VCaP (cell line): Measurements from ENCODE around the gene RTP3.
A peak's percentile ranks its signal among the peaks of the same experiment; 100 is the strongest.
"Not testable (repeated sequence)": the region's sequence is repeated elsewhere in the genome, so short reads cannot be mapped to it uniquely, and the experiment has no call there.

Experiments used
- H3K27ac ChIP-seq: fragments of 450-650 bp; 2 replicates; pipeline ENCODE4 v1.5.1; 2017
- TF ChIP-seq, protein P1 (sequence below): fragments of 450-650 bp; conservative IDR thresholded peaks from 2 replicates; pipeline ENCODE4 v1.5.1; 2017; ENCODE audit warnings: mild to moderate bottlenecking, moderate library complexity

Gene RTP3

DNA sequence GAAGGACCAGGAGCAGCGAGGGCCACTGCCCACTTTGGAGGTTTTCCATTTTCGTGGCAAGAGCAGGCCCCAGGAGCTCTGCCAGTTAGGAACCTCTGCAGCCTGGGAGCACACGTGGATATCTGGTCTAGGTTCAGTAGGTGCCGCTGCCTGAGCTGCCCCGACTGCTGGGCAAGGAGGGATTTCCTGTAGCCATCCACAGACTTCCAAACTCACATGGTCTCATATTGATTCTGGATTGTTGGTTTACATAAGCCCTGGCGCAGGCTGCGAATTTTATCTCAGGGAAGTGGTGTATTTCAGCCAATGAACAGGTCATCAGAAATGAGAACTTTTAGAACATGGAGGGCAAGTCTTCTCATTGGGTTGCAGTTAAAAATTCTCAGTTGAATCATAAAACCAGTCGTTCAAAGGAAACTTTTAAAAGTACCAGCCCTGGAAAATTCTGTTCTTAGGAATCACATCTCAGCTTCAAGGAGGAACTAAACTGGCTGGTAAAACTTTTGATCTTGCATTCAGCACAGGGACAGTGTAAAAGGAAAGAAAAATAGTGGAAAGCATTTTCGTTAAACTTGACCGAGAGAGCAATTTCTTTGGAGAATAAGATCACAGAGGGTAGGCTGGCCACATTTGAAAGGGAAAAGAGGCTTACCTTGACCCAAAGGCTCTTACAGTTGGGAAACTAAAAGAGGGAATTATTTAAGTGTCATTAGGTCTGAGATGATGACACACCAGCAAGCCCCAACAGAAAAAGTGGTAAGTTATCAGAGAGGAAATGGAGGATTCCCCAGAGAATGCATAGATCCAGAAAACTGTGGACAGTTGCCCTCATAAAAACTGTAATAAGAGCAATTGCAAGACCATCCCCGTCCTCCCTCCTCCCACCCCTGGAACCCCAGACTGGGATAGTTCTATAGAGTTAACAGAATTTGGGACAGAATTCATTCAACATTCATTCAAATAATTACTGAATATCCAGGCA, 6.4 kb upstream of the RTP3 start:
- TF ChIP-seq, protein P1, sequence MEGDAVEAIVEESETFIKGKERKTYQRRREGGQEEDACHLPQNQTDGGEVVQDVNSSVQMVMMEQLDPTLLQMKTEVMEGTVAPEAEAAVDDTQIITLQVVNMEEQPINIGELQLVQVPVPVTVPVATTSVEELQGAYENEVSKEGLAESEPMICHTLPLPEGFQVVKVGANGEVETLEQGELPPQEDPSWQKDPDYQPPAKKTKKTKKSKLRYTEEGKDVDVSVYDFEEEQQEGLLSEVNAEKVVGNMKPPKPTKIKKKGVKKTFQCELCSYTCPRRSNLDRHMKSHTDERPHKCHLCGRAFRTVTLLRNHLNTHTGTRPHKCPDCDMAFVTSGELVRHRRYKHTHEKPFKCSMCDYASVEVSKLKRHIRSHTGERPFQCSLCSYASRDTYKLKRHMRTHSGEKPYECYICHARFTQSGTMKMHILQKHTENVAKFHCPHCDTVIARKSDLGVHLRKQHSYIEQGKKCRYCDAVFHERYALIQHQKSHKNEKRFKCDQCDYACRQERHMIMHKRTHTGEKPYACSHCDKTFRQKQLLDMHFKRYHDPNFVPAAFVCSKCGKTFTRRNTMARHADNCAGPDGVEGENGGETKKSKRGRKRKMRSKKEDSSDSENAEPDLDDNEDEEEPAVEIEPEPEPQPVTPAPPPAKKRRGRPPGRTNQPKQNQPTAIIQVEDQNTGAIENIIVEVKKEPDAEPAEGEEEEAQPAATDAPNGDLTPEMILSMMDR = no peak
- no peak overlapping the region for H3K27ac ChIP-seq

DNA sequence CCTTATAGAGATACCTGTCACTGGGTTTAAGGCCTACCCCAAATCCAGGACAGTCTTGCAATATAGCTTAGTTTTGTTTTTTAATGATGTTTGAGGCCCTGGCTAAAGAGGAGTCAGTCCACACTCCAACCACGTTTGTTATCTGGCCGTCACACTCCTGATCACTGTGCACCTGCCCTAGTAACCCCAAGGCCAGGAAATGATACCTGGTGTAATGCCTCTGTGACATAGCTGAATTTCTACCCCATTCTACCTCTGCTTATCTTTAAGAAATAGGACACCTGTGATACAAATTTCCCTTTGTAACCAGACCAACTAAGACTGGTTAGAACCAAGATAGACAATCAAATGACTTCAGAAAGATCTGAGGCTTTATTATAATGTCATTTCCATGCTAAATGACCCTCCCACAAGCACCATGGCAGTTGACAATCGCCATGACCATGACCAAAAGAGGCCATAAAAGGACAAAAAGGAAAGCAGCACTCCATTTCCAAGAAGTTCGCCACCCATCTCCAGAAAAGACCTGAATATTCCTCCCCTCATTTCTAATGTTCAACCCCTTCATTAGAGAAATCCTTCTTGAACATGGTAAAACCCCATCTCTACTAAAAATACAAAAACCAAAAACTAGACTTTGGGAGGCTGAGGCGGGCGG, 4.8 kb upstream of the RTP3 start:
- no peak overlapping the region for H3K27ac ChIP-seq
- TF ChIP-seq, protein P1 = no peak

DNA sequence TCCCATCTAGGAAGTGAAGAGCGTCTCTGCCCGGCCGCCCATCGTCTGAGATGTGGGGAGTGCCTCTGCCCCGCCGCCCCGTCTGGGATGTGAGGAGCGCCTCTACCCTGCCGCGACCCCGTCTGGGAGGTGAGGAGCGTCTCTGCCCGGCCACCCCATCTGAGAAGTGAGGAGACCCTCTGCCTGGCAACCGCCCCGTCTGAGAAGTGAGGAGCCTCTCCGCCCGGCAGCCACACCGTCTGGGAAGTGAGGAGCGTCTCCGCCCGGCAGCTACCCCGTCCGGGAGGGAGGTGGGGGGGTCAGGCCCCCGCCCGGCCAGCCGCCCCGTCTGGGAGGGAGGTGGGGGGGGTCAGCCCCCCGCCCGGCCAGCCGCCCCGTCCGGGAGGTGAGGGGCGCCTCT, 3.3 kb upstream of the RTP3 start:
- not testable (repeated sequence) for H3K27ac ChIP-seq

DNA sequence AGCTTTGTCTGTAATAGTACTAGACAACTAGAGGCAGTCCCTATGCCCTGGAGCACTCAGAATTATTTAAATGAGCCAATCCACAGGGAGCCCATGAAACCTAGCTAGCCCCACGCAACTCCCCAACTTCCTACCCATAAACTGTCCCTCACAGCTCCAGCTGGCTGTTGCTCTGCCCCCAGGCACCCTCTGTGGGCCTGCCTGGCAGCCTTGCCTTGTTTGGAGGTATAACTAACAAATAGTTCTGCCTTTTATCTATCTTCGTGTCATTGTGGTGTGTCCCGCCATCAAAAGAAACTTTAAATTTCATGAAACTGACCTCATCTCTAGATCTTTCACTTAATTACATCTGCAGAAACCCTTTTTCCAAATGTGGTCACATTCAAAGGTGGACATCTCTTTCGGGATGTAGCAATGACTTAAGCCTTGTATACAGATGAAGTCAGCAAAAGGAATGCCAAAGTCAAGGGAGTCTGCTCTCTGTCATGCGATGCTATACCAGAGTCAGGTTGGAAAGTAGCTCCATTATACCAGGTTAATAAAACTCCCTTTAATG, 1.8 kb upstream of the RTP3 start:
- TF ChIP-seq, protein P1 = no peak
- no peak overlapping the region for H3K27ac ChIP-seq

DNA sequence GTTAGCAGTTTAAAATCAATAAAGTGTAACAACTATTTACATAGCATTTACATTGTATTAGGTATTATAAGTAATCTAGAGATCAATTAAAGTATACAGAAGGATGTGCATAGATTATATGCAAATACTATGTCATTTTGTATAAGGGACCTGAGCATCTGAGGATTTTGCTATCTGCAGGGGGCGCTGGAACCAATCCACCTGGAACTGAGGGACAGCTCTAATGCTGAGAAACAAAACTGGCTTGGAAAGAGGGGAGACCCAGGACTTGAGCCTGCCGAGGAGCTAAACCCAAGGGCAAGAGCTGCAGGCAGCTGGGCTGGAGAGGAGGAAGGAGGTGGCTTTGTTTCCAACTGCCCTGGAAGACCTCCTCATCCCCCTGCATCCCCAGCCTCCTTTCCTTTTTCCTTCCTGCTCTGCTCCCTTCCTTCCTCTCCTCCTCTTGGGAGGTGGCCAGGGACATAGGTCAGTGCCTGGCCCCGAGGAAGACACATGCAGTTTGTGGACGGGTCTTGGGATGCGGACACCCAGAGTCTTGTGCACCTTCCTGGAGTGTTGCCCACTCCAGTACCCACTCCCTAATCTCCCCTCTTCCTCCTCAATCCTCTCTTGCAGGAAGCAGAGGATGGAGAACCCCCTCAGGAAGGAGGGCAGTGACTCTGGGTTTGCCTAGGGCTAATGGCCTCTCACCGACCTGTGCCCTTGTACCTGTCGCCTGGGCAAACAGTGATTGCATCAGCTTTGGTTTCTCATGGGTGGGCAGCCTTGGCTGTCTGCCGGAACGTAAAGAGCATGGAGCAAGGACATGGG, 825 bp upstream of the RTP3 start:
- no peak overlapping the region for H3K27ac ChIP-seq
- TF ChIP-seq, protein P1 = peak; percentile 41

DNA sequence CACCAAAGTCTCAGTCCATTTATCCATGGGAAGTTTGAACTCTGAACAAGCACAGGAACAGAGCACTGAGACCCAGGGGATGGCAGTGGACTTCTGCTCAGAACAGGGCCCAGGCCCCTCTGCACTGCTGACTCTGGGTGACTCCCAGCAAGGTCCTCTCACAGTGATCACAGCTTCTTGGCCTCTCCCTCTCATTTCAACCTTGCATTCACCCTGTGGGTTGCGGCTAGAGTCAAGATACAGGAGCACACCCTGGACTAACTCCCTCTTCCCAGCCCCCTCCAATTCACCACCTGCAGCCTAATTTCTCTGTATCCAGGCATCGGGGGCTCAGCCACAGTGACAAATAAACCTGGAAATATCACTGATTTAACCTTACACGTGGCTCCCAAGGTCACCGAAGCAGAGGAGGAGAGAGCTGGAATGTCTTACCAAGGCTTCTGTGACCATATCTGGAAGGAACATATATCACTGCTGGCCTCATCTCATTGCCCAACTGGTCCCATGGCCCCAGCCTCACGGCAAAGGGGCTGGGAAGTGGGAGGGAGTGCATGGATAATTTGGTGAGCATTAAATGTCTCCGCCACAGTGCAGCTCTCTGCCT, 1.2 kb downstream of the RTP3 start:
- no peak overlapping the region for H3K27ac ChIP-seq
- TF ChIP-seq, protein P1 = no peak
